Activated CD8-positive, alpha-beta memory T cell treated with anti-CD3 and anti-CD28 coated beads, Interleukin-2, amount 50 U/mL, for 4 hours (primary cell): ENCODE measurements around the gene SEPTIN5.
"Not testable (repeated sequence)": the region's sequence is repeated elsewhere in the genome, so short reads cannot be mapped to it uniquely, and the experiment has no call there.

ENCODE experiments used
- DNase-seq: peaks from one replicate; pipeline ENCODE4 v3.0.0-alpha.2; 2020

Gene SEPTIN5

GRCh38 chr22:19714312-19715187 lies at the start of gene SEPTIN5:
Gene SEPTIN5, plus strand, starts transcription at chr22:19714503. Its CDS starts 86 bp downstream, at chr22:19714589.
- DNase-seq, result no peak

- no peak for DNase-seq
These were observed 49.1 kb upstream of the SEPTIN5 start for GRCh38 chr22:19664951-19665783.

GRCh38 chr22:19665784-19666672 lies 48.3 kb upstream of the SEPTIN5 start:
- no peak for DNase-seq

GRCh38 chr22:19666673-19667593 lies 47.4 kb upstream of the SEPTIN5 start:
- DNase-seq, result no peak

- DNase-seq, result no peak
These were observed 46.2 kb upstream of the SEPTIN5 start for GRCh38 chr22:19667872-19668740.

- no peak for DNase-seq
These were observed 45.6 kb upstream of the SEPTIN5 start for GRCh38 chr22:19668748-19669147.

GRCh38 chr22:19669570-19669969 lies 44.7 kb upstream of the SEPTIN5 start:
- no peak for DNase-seq

- DNase-seq, result no peak
These were observed 43.0 kb upstream of the SEPTIN5 start for GRCh38 chr22:19671316-19671715.

- no peak for DNase-seq
These were observed 42.1 kb upstream of the SEPTIN5 start for GRCh38 chr22:19672054-19672776.

GRCh38 chr22:19673660-19674059 lies 40.6 kb upstream of the SEPTIN5 start:
- no peak for DNase-seq

- DNase-seq, result no peak
These were observed 40.0 kb upstream of the SEPTIN5 start for GRCh38 chr22:19674129-19674928.

- no peak for DNase-seq
These were observed 39.4 kb upstream of the SEPTIN5 start for GRCh38 chr22:19674929-19675253.

GRCh38 chr22:19675428-19675827 lies 38.9 kb upstream of the SEPTIN5 start:
- DNase-seq, result no peak

- DNase-seq, result not testable (repeated sequence)
These were observed 37.9 kb upstream of the SEPTIN5 start for GRCh38 chr22:19676437-19676836.

- DNase-seq, result no peak
These were observed 35.3 kb upstream of the SEPTIN5 start for GRCh38 chr22:19678949-19679521.

GRCh38 chr22:19679522-19680101 lies 34.7 kb upstream of the SEPTIN5 start:
- peak; percentile 61 for DNase-seq

GRCh38 chr22:19680287-19680881 lies 33.9 kb upstream of the SEPTIN5 start:
- no peak for DNase-seq
